Activated naive CD4-positive, alpha-beta T cell (primary cell): ENCODE results near the gene SLC25A26.
"Not testable (repeated sequence)": the region's sequence is repeated elsewhere in the genome, so short reads cannot be mapped to it uniquely, and the experiment has no call there.

Source experiments
- DNase-seq, 4 experiments: peaks; one replicate each; lab custom pipeline; 2025; lab: John Stamatoyannopoulos, UW

Gene SLC25A26

GRCh38 chr3:66269411-66269810 is 48.6 kb downstream of the SLC25A26 start:
- no peak for DNase-seq

GRCh38 chr3:66270288-66270687 is 49.5 kb downstream of the SLC25A26 start:
- no peak for DNase-seq

GRCh38 chr3:66270701-66271100 is 49.9 kb downstream of the SLC25A26 start:
- no peak for DNase-seq

GRCh38 chr3:66271231-66271630 is 50.4 kb downstream of the SLC25A26 start:
- no peak for DNase-seq

- no peak for DNase-seq
Observed at GRCh38 chr3:66272016-66272415, 51.2 kb downstream of the SLC25A26 start.

- not testable (repeated sequence) for DNase-seq
Observed at GRCh38 chr3:66274837-66275236, 54.0 kb downstream of the SLC25A26 start.

GRCh38 chr3:66276705-66277274 is 56.0 kb downstream of the SLC25A26 start:
- DNase-seq = peak in 2 of 4 experiments; percentile 2 to 19

GRCh38 chr3:66279168-66279567 is 58.4 kb downstream of the SLC25A26 start:
- DNase-seq = no peak

- no peak for DNase-seq
Observed at GRCh38 chr3:66280304-66280703, 59.5 kb downstream of the SLC25A26 start.

GRCh38 chr3:66291922-66292321 is 71.1 kb downstream of the SLC25A26 start:
- not testable (repeated sequence) for DNase-seq

- DNase-seq = no peak
Observed at GRCh38 chr3:66297260-66297873, 76.6 kb downstream of the SLC25A26 start.

- no peak for DNase-seq
Observed at GRCh38 chr3:66297900-66298299, 77.1 kb downstream of the SLC25A26 start.

GRCh38 chr3:66298591-66298990 is 77.8 kb downstream of the SLC25A26 start:
- DNase-seq = no peak

GRCh38 chr3:66299085-66299484 is 78.3 kb downstream of the SLC25A26 start:
- DNase-seq = not testable (repeated sequence)

- DNase-seq = no peak
Observed at GRCh38 chr3:66299891-66300290, 79.1 kb downstream of the SLC25A26 start.

- DNase-seq = no peak
Observed at GRCh38 chr3:66302288-66302687, 81.5 kb downstream of the SLC25A26 start.

GRCh38 chr3:66303491-66303901 is 82.7 kb downstream of the SLC25A26 start:
- DNase-seq = no peak

- DNase-seq = no peak
Observed at GRCh38 chr3:66304293-66304692, 83.5 kb downstream of the SLC25A26 start.

GRCh38 chr3:66306086-66306485 is 85.3 kb downstream of the SLC25A26 start:
- DNase-seq = not testable (repeated sequence)

GRCh38 chr3:66306991-66307390 is 86.2 kb downstream of the SLC25A26 start:
- not testable (repeated sequence) for DNase-seq

GRCh38 chr3:66312039-66312438 is 91.2 kb downstream of the SLC25A26 start:
- DNase-seq = no peak

- DNase-seq = no peak
Observed at GRCh38 chr3:66314455-66314854, 93.7 kb downstream of the SLC25A26 start.

- DNase-seq = no peak
Observed at GRCh38 chr3:66317750-66318376, 97.1 kb downstream of the SLC25A26 start.
